Naive B cell (primary cell): ENCODE results near the gene GSG1L. TPM values are rescaled to one million over a fixed set of nuclear protein-coding genes. Genes with fewer than 3 reads are reported as not detected.
"Not testable (repeated sequence)": the region's sequence is repeated elsewhere in the genome, so short reads cannot be mapped to it uniquely, and the experiment has no call there.

Experiments
- ATAC-seq, 2 donors: fragments of 150-1000 bp; cut with Tn5 transposase; 2 replicates each; pipeline ENCODE4 v1.10.0; 2021; ENCODE audit warnings: low read depth in 2 of 2, mild to moderate bottlenecking in 2 of 2, moderate library complexity in 2 of 2
- DNase-seq: peaks from one replicate; pipeline ENCODE4 v3.0.0; 2022
- H3K27ac Mint-ChIP-seq, 6 donors: one replicate each; pipeline ENCODE4 v1.8.0; 2020 to 2022; ENCODE audit warnings: mild to moderate bottlenecking in 6 of 6, mixed read lengths in 6 of 6, moderate library complexity in 5 of 6, inconsistent platforms in 2 of 6
- H3K27me3 Mint-ChIP-seq, 3 donors: one replicate each; pipeline ENCODE4 v1.8.0; 2021 to 2022; ENCODE audit warnings: mixed read lengths in 3 of 3, mild to moderate bottlenecking in 1 of 3
- H3K36me3 Mint-ChIP-seq, 2 donors: one replicate each; pipeline ENCODE4 v1.8.0; 2020 to 2022; ENCODE audit warnings: mixed read lengths in 2 of 2, inconsistent platforms in 1 of 2, mild to moderate bottlenecking in 1 of 2
- H3K4me1 Mint-ChIP-seq, 3 donors: one replicate each; pipeline ENCODE4 v1.8.0; 2020 to 2022; ENCODE audit warnings: mixed read lengths in 3 of 3, inconsistent platforms in 1 of 3, mild to moderate bottlenecking in 1 of 3, moderate library complexity in 1 of 3
- H3K4me3 Mint-ChIP-seq, 8 donors: one replicate each; pipeline ENCODE4 v1.8.0; 2020 to 2022; ENCODE audit warnings: mild to moderate bottlenecking in 8 of 8, mixed read lengths in 8 of 8, moderate library complexity in 8 of 8, inconsistent platforms in 2 of 8
- H3K9me3 Mint-ChIP-seq, 7 donors: one replicate each; pipeline ENCODE4 v1.8.0; 2020 to 2022; ENCODE audit warnings: mixed read lengths in 7 of 7, mild to moderate bottlenecking in 5 of 7, inconsistent platforms in 2 of 7, moderate library complexity in 1 of 7
- polyA plus RNA-seq, 6 donors: library from polyadenylated mRNA; unstranded; fragments of 300-500 nt; fragmentation: Illumina TruSeq; gene quantifications; one replicate each; pipeline ENCODE4 v1.2.3, GENCODE V29; 2021; ENCODE audit warnings: low read depth in 6 of 6

The GSG1L gene
- polyA plus RNA-seq, 6 donors from 2014 or later = not detected

- Mint-ChIP-seq H3K36me3 (no peaks in the 10 kb centered on the region), H3K4me1 (no peaks in the 10 kb centered on the region), H3K4me3 (peak overlapping the region in 1 of 8 donors; percentile 60), H3K27me3 (peaks cover 10 to 23% (median 13%) of the 10 kb centered on the region in 3 donors), H3K27ac (peak overlapping the region in 1 of 6 donors; percentile 2), H3K9me3 (peaks cover 0 to 11% (median 2%) of the 10 kb centered on the region in 7 donors)
- DNase-seq = no peak
- ATAC-seq = no peak
Observed at GRCh38 chr16:27899736-27900135, 163.8 kb downstream of the GSG1L start.

DNA sequence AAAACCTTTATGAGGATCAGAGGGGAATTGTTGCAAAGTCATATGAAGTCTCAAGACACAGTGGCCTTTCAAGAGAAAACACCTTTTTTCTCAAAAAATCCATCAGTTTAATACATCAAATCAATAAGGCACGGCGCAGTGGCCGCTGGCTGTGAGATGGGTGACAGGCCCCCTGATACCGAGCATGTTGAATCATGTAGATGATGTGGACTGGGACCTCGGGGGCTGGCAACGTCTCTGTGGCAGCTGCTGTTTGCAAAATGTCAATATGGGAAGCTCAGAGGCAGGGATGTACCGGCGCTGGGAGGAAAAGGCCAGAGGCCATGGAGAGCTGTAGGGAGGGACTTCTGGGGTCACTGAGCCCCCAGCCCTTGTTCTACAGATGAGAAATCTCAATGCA lies 169.1 kb downstream of the GSG1L start:
- DNase-seq (no peak), ATAC-seq (no peak)
- Mint-ChIP-seq H3K36me3 (peaks cover 0 to 3% of the 10 kb centered on the region in 2 donors), H3K4me1 (no peaks in the 10 kb centered on the region), H3K27ac (no peak overlapping the region), H3K4me3 (peak overlapping the region in 1 of 8 donors; percentile 42), H3K9me3 (peaks cover 0 to 8% (median 2%) of the 10 kb centered on the region in 7 donors), H3K27me3 (peaks cover 23 to 32% (median 24%) of the 10 kb centered on the region in 3 donors)

- no peak for ATAC-seq
- peaks cover 0 to 8% (median 2%) of the 10 kb centered on the region in 7 donors for H3K9me3 Mint-ChIP-seq
- peaks cover 0 to 3% of the 10 kb centered on the region in 2 donors for H3K36me3 Mint-ChIP-seq
- peaks cover 21 to 33% (median 28%) of the 10 kb centered on the region in 3 donors for H3K27me3 Mint-ChIP-seq
- peaks cover 0 to 2% (median 0%) of the 10 kb centered on the region in 3 donors for H3K4me1 Mint-ChIP-seq
- no peak overlapping the region for H3K4me3 Mint-ChIP-seq
- DNase-seq = no peak
- no peak overlapping the region for H3K27ac Mint-ChIP-seq
Observed at GRCh38 chr16:27892879-27893278, 170.6 kb downstream of the GSG1L start.

DNA sequence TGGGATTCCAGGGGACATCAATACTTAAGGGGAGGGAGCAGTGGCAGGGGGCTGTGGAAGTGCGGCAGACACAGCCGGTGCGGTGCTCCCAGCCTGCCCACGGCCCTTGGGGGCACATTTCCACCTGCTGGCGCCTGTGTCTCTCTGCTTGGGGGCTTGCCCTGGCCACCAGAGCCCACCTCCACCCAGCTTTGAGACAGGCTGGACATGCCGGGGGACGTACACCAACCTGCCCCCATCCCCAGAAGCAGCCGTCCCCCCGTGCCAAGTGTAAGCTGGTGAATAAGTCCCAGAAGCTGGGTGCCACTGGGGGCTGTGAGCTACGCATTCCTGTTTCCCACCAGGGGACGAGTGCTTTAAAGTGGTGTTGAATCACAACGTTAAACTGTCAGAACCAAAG lies 172.6 kb downstream of the GSG1L start:
- H3K27me3 Mint-ChIP-seq = peaks cover 21 to 34% (median 33%) of the 10 kb centered on the region in 3 donors
- DNase-seq = no peak
- H3K9me3 Mint-ChIP-seq = peaks cover 0 to 1% (median 0%) of the 10 kb centered on the region in 7 donors
- no peak overlapping the region for H3K27ac Mint-ChIP-seq
- ATAC-seq = no peak
- no peak overlapping the region for H3K4me3 Mint-ChIP-seq
- H3K36me3 Mint-ChIP-seq = peaks cover 0 to 3% of the 10 kb centered on the region in 2 donors
- H3K4me1 Mint-ChIP-seq = peaks cover 0 to 2% (median 0%) of the 10 kb centered on the region in 3 donors

GRCh38 chr16:27890006-27890405 lies 173.5 kb downstream of the GSG1L start:
- H3K4me3 Mint-ChIP-seq = no peak overlapping the region
- no peak for ATAC-seq
- H3K4me1 Mint-ChIP-seq = peaks cover 0 to 2% (median 0%) of the 10 kb centered on the region in 3 donors
- DNase-seq = no peak
- peaks cover 0 to 6% (median 0%) of the 10 kb centered on the region in 7 donors for H3K9me3 Mint-ChIP-seq
- H3K27ac Mint-ChIP-seq = no peak overlapping the region
- peaks cover 14 to 34% (median 33%) of the 10 kb centered on the region in 3 donors for H3K27me3 Mint-ChIP-seq
- peaks cover 0 to 3% of the 10 kb centered on the region in 2 donors for H3K36me3 Mint-ChIP-seq

DNA sequence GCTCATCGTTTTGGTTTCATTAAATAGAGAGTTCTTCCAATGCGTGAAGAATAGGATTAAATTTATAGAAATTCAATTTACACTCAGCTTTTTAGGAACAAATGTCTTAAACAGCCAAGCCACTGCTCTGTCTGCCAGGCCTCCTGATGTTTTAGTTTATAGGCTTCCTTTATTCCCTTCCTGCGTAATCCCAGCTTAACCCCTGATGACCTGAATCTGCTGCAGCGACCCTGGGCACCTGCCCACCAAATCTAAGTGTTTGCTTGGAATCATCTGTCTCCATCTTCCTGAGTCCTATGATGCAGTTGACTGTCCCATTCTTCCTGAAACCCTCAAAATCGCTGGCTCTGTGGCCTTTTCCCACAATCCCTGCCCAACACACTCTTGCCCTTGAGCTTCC lies 179.9 kb downstream of the GSG1L start:
- Mint-ChIP-seq H3K4me3 (no peak overlapping the region), H3K4me1 (peaks cover 0 to 2% (median 0%) of the 10 kb centered on the region in 3 donors), H3K36me3 (peaks cover 0 to 15% of the 10 kb centered on the region in 2 donors), H3K27ac (no peak overlapping the region), H3K27me3 (peaks cover 6 to 30% (median 11%) of the 10 kb centered on the region in 3 donors), H3K9me3 (peaks cover 5 to 23% (median 16%) of the 10 kb centered on the region in 7 donors)
- ATAC-seq (no peak), DNase-seq (no peak)

DNA sequence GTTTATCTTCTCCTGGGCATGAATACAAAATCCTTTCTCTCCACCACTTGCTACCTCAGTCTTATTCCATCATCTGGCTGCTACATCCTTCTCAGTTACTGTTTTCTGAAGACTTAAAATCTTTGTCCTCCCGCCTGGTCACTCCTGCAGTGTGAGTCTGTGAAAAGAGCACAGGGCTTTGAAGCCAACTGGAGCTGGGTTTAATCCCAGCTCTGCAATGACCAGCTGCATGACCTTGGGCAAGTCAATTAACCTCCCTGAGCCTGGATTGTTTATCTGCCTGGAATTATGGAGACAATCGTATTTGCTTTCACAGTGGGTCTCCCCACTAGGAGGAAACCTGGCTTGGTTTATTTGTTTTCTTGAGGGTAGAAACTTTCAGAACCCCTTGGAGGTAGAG lies 183.2 kb downstream of the GSG1L start:
- peaks cover 0 to 21% of the 10 kb centered on the region in 2 donors for H3K36me3 Mint-ChIP-seq
- no peak overlapping the region for H3K27ac Mint-ChIP-seq
- DNase-seq = no peak
- H3K27me3 Mint-ChIP-seq = peaks cover 8 to 21% (median 11%) of the 10 kb centered on the region in 3 donors
- peaks cover 17 to 45% (median 29%) of the 10 kb centered on the region in 7 donors for H3K9me3 Mint-ChIP-seq
- H3K4me3 Mint-ChIP-seq = no peak overlapping the region
- H3K4me1 Mint-ChIP-seq = no peaks in the 10 kb centered on the region
- no peak for ATAC-seq

- ATAC-seq (no peak), DNase-seq (no peak)
- no peak overlapping the region for H3K27ac Mint-ChIP-seq
- peaks cover 0 to 26% of the 10 kb centered on the region in 2 donors for H3K36me3 Mint-ChIP-seq
- no peaks in the 10 kb centered on the region for H3K4me1 Mint-ChIP-seq
- peaks cover 21 to 51% (median 34%) of the 10 kb centered on the region in 7 donors for H3K9me3 Mint-ChIP-seq
- H3K27me3 Mint-ChIP-seq = peaks cover 11 to 21% (median 11%) of the 10 kb centered on the region in 3 donors
- peak overlapping the region in 1 of 8 donors; percentile 7 for H3K4me3 Mint-ChIP-seq
Observed at GRCh38 chr16:27879601-27880247, 183.8 kb downstream of the GSG1L start.

DNA sequence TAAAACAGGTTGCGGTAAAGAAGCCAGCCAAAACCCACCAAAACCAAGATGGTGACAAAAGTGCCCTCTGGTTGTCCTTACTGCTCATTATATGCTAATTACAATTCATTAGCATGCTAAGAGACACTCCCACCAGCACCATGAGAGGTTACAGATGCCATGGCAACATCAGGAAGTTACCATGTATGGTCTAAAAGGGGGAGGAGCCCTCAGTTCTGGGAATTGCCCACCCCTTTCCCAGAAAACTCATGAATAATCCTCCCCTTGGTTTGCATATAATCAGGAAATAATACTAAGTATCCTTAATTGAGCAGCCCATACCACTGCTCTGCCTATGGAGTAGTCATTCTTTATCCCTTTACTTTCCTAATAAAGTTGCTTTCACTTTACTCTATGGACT lies 190.9 kb downstream of the GSG1L start:
- H3K27ac Mint-ChIP-seq, ATAC-seq, DNase-seq, H3K4me3 Mint-ChIP-seq, H3K4me1 Mint-ChIP-seq, H3K27me3 Mint-ChIP-seq: not testable (repeated sequence)
- Mint-ChIP-seq H3K9me3 (peaks cover 5 to 60% (median 45%) of the 10 kb centered on the region in 7 donors), H3K36me3 (peaks cover 0 to 22% of the 10 kb centered on the region in 2 donors)

DNA sequence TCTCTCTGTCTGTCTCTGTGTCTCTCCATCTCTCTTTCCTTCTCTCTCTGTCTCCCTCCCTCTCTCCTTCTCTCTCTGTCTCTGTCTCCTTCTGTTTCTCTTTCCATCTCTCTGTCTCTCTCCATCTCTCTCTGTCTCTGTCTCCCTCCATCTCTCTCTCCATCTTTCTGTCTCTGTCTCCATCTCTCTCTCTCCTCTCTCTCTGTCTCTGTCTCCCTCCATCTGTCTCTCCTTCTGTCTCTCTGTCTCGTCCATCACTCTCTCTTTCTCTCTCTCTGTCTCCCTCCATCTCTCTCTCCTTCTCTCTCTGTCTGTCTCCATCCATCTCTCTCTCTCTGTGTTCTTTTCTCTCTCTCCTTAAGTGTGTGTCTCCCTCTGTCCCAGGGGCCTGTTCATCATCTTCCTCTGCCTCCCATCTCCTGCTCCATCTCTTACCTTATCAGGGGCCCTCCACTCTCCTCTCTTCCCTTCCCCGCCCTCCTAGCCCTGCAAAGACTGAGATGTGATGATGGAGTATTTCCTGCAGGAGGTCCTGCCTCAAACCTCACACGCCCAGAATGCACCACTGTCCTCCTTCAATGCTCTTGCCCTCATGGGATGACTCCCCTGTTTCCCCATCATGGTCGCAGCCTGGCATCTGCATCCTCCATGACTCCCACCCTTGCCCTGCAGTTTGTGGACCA lies 193.3 kb downstream of the GSG1L start:
- no peak for ATAC-seq

GRCh38 chr16:27869411-27869810 lies 194.1 kb downstream of the GSG1L start:
- peaks cover 0 to 5% (median 4%) of the 10 kb centered on the region in 3 donors for H3K27me3 Mint-ChIP-seq

More for the DNA sequence above, 193.3 kb downstream of the GSG1L start:
- Mint-ChIP-seq H3K27me3 (peaks cover 0 to 7% (median 4%) of the 10 kb centered on the region in 3 donors), H3K36me3 (peaks cover 0 to 23% of the 10 kb centered on the region in 2 donors), H3K4me3 (no peak overlapping the region), H3K27ac (no peak overlapping the region), H3K4me1 (peaks cover 0 to 13% (median 0%) of the 10 kb centered on the region in 3 donors), H3K9me3 (peaks cover 8 to 56% (median 36%) of the 10 kb centered on the region in 7 donors)
- DNase-seq = no peak

DNA sequence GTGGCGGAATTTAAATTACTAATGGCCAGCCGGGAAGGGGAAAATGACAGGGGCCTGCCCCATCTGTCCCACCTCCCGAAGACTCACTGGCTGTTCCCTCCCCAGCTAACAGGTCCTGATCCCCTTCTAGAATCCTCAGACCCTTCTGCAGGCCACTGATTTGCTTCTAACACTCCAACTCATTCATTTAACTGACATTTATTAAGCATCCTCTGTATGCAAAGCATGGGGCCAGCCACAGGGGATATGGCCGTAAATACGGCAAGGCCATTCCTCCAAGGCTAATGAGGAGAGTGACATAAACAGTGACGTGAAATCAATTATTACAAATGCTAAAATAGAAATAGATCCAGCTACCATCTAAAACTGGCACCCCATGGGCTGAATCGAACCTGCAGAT lies 195.3 kb downstream of the GSG1L start:
- no peak overlapping the region for H3K4me3 Mint-ChIP-seq
- peaks cover 0 to 13% (median 0%) of the 10 kb centered on the region in 3 donors for H3K4me1 Mint-ChIP-seq
- H3K36me3 Mint-ChIP-seq = peaks cover 0 to 19% of the 10 kb centered on the region in 2 donors
- H3K27ac Mint-ChIP-seq = peak overlapping the region in 1 of 6 donors; percentile 10
- DNase-seq (no peak), ATAC-seq (no peak)
- H3K9me3 Mint-ChIP-seq = peaks cover 14 to 52% (median 37%) of the 10 kb centered on the region in 7 donors
- H3K27me3 Mint-ChIP-seq = peaks cover 0 to 5% (median 4%) of the 10 kb centered on the region in 3 donors

More at GRCh38 chr16:27869411-27869810, 194.1 kb downstream of the GSG1L start:
- no peak overlapping the region for H3K27ac Mint-ChIP-seq
- H3K4me3 Mint-ChIP-seq = no peak overlapping the region
- DNase-seq = no peak
- H3K36me3 Mint-ChIP-seq = peaks cover 0 to 15% of the 10 kb centered on the region in 2 donors
- peaks cover 6 to 51% (median 35%) of the 10 kb centered on the region in 7 donors for H3K9me3 Mint-ChIP-seq
- ATAC-seq = no peak
- H3K4me1 Mint-ChIP-seq = peaks cover 0 to 13% (median 0%) of the 10 kb centered on the region in 3 donors
